ENCODE measurements around the gene ZNF598. TPM values are rescaled to one million over a fixed set of nuclear protein-coding genes. Genes with fewer than 3 reads are reported as not detected.

ZNF598 gene
- total RNA-seq, 1 experiment from 2014 or later, result 57.4 TPM

GRCh38 chr16:1979271-1980029, 30.2 kb downstream of the ZNF598 start:
- intact Hi-C loops (cut with micrococcal nuclease), result no loop called here
- H4K20me1 ChIP-seq (ENCODE audit: insufficient read depth), result no peaks in the 10 kb centered on the region
- H3K4me3 ChIP-seq (replicated peaks in 1 of 2; ENCODE audit: low read depth in 1 of 2, low read length in 2 of 2), result peak overlapping the region; percentile 60 to 65
- H3K9ac ChIP-seq (ENCODE audit: low read length), result peak overlapping the region; percentile 84
- H3K79me2 ChIP-seq (ENCODE audit: insufficient read depth, low read length), result peaks cover 8% of the 10 kb centered on the region
- RAD21 ChIA-PET (ENCODE audit: low non-redundant PET in 1 of 2, low total read pairs in 2 of 2, uncharacterized antibody in 2 of 2, unreplicated experiment in 2 of 2), result no interaction called here
- no peaks in the 10 kb centered on the region for H3K9me3 ChIP-seq (ENCODE audit: control insufficient read depth in 1 of 2, insufficient read depth in 1 of 2, low read depth in 1 of 2, low read length in 2 of 2)
- no peak for TF ChIP-seq ELF1 (IDR thresholded peaks at IDR 0.05; ENCODE audit: borderline replicate concordance, low read depth)
- no peak for TF ChIP-seq SRF (IDR thresholded peaks at IDR 0.05; ENCODE audit: low read depth)
- TF ChIP-seq ATF3 (IDR thresholded peaks at IDR 0.05), result no peak
- peak; percentile 48; the same call in 1 of the 2 replicates for TF ChIP-seq ZFX (IDR thresholded peaks at IDR 0.05)
- TF ChIP-seq POLR2A (IDR thresholded peaks at IDR 0.05; ENCODE audit: borderline replicate concordance, extremely low read depth, insufficient read depth, insufficient read length), result peak; percentile 74
- TF ChIP-seq, protein P1, sequence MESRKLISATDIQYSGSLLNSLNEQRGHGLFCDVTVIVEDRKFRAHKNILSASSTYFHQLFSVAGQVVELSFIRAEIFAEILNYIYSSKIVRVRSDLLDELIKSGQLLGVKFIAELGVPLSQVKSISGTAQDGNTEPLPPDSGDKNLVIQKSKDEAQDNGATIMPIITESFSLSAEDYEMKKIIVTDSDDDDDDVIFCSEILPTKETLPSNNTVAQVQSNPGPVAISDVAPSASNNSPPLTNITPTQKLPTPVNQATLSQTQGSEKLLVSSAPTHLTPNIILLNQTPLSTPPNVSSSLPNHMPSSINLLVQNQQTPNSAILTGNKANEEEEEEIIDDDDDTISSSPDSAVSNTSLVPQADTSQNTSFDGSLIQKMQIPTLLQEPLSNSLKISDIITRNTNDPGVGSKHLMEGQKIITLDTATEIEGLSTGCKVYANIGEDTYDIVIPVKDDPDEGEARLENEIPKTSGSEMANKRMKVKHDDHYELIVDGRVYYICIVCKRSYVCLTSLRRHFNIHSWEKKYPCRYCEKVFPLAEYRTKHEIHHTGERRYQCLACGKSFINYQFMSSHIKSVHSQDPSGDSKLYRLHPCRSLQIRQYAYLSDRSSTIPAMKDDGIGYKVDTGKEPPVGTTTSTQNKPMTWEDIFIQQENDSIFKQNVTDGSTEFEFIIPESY (IDR thresholded peaks at IDR 0.05; ENCODE audit: extremely low read depth, insufficient replicate concordance, low read length), result peak; percentile 50
- peak; percentile 26 for TF ChIP-seq YY1 (IDR thresholded peaks at IDR 0.05; ENCODE audit: extremely low read depth, insufficient replicate concordance, low read depth, low read length)
- TF ChIP-seq, protein P2, sequence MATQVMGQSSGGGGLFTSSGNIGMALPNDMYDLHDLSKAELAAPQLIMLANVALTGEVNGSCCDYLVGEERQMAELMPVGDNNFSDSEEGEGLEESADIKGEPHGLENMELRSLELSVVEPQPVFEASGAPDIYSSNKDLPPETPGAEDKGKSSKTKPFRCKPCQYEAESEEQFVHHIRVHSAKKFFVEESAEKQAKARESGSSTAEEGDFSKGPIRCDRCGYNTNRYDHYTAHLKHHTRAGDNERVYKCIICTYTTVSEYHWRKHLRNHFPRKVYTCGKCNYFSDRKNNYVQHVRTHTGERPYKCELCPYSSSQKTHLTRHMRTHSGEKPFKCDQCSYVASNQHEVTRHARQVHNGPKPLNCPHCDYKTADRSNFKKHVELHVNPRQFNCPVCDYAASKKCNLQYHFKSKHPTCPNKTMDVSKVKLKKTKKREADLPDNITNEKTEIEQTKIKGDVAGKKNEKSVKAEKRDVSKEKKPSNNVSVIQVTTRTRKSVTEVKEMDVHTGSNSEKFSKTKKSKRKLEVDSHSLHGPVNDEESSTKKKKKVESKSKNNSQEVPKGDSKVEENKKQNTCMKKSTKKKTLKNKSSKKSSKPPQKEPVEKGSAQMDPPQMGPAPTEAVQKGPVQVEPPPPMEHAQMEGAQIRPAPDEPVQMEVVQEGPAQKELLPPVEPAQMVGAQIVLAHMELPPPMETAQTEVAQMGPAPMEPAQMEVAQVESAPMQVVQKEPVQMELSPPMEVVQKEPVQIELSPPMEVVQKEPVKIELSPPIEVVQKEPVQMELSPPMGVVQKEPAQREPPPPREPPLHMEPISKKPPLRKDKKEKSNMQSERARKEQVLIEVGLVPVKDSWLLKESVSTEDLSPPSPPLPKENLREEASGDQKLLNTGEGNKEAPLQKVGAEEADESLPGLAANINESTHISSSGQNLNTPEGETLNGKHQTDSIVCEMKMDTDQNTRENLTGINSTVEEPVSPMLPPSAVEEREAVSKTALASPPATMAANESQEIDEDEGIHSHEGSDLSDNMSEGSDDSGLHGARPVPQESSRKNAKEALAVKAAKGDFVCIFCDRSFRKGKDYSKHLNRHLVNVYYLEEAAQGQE (IDR thresholded peaks at IDR 0.05; ENCODE audit: low read depth), result no peak
- TF ChIP-seq CEBPB (IDR thresholded peaks at IDR 0.05; ENCODE audit: low read depth), result no peak
- TF ChIP-seq POLR2AphosphoS5 (IDR thresholded peaks at IDR 0.05; ENCODE audit: low read depth, low read length), result peak; percentile 91
- peaks cover 0 to 34% of the 10 kb centered on the region in 2 experiments; a peak in 2 of 4 replicates for H3K36me3 ChIP-seq (ENCODE audit: control insufficient read depth in 1 of 2, insufficient read depth in 2 of 2, low read length in 2 of 2)
- no peak for DNase-seq (ENCODE audit: low read depth, low spot score)
- H3K27me3 ChIP-seq (ENCODE audit: insufficient read depth, low read length), result no peaks in the 10 kb centered on the region
- H3K9me2 ChIP-seq (ENCODE audit: insufficient read depth), result no peaks in the 10 kb centered on the region
- POLR2A ChIA-PET, result interaction anchor here (1.5 to 12.5 kb wide), 4 partner anchors 9 to 176 kb away, joined by 5 to 104 read pairs (median 10); partner anchors contain the start of genes NDUFB10, RNF151, RPS2 and TRAF7
- no peak overlapping the region for H2AFZ ChIP-seq (ENCODE audit: low read depth, low read length, poor library complexity, severe bottlenecking)
- peak; percentile 65 for ATAC-seq
- H3K4me1 ChIP-seq (ENCODE audit: control insufficient read depth in 1 of 2, insufficient read depth in 2 of 2, low read length in 2 of 2), result peaks cover 40 to 65% of the 10 kb centered on the region in 2 experiments
- CTCF ChIA-PET, result interaction anchor here (1.0 to 1.7 kb wide), 2 partner anchors 15 to 161 kb away, joined by 3 to 8 read pairs; partner anchors contain the start of gene RPS2
- peak overlapping the region; percentile 97 for H3K4me2 ChIP-seq (ENCODE audit: low read length)
- TSS peak; percentile 60 for BruUV-seq (replicated peaks)
- H3K27ac ChIP-seq (ENCODE audit: low read depth, low read length), result peak overlapping the region; percentile 88
